ENCODE results near the gene DNASE1L1.

Gene DNASE1L1

GRCh38 chrX:154409222-154409871 is at the start of gene DNASE1L1:
TSS of gene DNASE1L1 (minus strand) at chrX:154409254. CDS start at chrX:154405568, 3,686 bp downstream.
- peak; percentile 83 for DNase-seq

- peak; percentile 6 for DNase-seq
Observed at GRCh38 chrX:154458116-154458953, 49.3 kb upstream of the DNASE1L1 start, which contains the start of gene PLXNA3. TSS of gene PLXNA3 (plus strand) at chrX:154458281. CDS start at chrX:154460184, 1,903 bp downstream.

GRCh38 chrX:154457491-154458115 is 48.5 kb upstream of the DNASE1L1 start:
- peak; percentile 2 for DNase-seq

GRCh38 chrX:154452823-154453222 is 43.8 kb upstream of the DNASE1L1 start:
- DNase-seq: no peak

GRCh38 chrX:154450312-154450711 is 41.3 kb upstream of the DNASE1L1 start:
- DNase-seq: no peak

GRCh38 chrX:154449618-154450017 is 40.6 kb upstream of the DNASE1L1 start:
- DNase-seq: no peak

- DNase-seq: no peak
Observed at GRCh38 chrX:154448484-154448883, 39.4 kb upstream of the DNASE1L1 start.

GRCh38 chrX:154446430-154446829 is 37.4 kb upstream of the DNASE1L1 start:
- no peak for DNase-seq

- no peak for DNase-seq
Observed at GRCh38 chrX:154445776-154446175, 36.7 kb upstream of the DNASE1L1 start.

GRCh38 chrX:154444755-154445246 is 35.7 kb upstream of the DNASE1L1 start:
- no peak for DNase-seq

GRCh38 chrX:154443992-154444754 is 35.1 kb upstream of the DNASE1L1 start, which contains the start of gene FAM50A:
TSS of gene FAM50A (plus strand) at chrX:154444141. CDS start at chrX:154444236, 95 bp downstream.
- DNase-seq: peak; percentile 60

- DNase-seq: no peak
Observed at GRCh38 chrX:154443479-154443910, 34.4 kb upstream of the DNASE1L1 start.

GRCh38 chrX:154441984-154442707 is 33.1 kb upstream of the DNASE1L1 start:
- DNase-seq: no peak

GRCh38 chrX:154441564-154441963 is 32.5 kb upstream of the DNASE1L1 start:
- DNase-seq: no peak

- DNase-seq: no peak
Observed at GRCh38 chrX:154440623-154441357, 31.7 kb upstream of the DNASE1L1 start.

- no peak for DNase-seq
Observed at GRCh38 chrX:154439841-154440240, 30.8 kb upstream of the DNASE1L1 start.

- DNase-seq: no peak
Observed at GRCh38 chrX:154437971-154438893, 29.2 kb upstream of the DNASE1L1 start.

GRCh38 chrX:154436983-154437752 is 28.1 kb upstream of the DNASE1L1 start, which contains the start of gene GDI1:
TSS of gene GDI1 (plus strand) at chrX:154437154. CDS start at chrX:154437255, 101 bp downstream.
- peak; percentile 30 for DNase-seq

Data from hematopoietic multipotent progenitor cell treated with erythropoietin and hydrocortisone succinate and interleukin-3 and kit ligand, for 8 days (in vitro differentiated cells).